GM06990 (cell line): ENCODE data around the gene PFDN6.
A peak's percentile ranks its signal among the peaks of the same experiment; 100 is the strongest.

Source experiments
- DNase-seq: peaks from one replicate; pipeline ENCODE4 v3.0.0-alpha.2; 2011; ENCODE audit not compliant: insufficient read length; ENCODE audit errors: extremely low read depth
- H3K27me3 ChIP-seq: replicated peaks from 2 replicates; pipeline ENCODE4 v1.6.0; 2011; ENCODE audit warnings: low read length; ENCODE audit not compliant: control insufficient read depth, insufficient read depth
- H3K36me3 ChIP-seq: 2 replicates; pipeline ENCODE4 v1.5.1; 2011; ENCODE audit warnings: low read length; ENCODE audit not compliant: control insufficient read depth, insufficient read depth
- H3K4me3 ChIP-seq: replicated peaks from 2 replicates; pipeline ENCODE4 v1.5.1; 2011; ENCODE audit warnings: low read depth, mild to moderate bottlenecking, control low read depth, low read length
- TF ChIP-seq, protein P1 (sequence below): IDR thresholded peaks from 2 replicates; pipeline ENCODE4 v1.5.1; 2011; ENCODE audit warnings: low read length, control low read depth, mild to moderate bottlenecking, inconsistent platforms; ENCODE audit not compliant: insufficient read depth, poor library complexity, severe bottlenecking

PFDN6 gene

DNA sequence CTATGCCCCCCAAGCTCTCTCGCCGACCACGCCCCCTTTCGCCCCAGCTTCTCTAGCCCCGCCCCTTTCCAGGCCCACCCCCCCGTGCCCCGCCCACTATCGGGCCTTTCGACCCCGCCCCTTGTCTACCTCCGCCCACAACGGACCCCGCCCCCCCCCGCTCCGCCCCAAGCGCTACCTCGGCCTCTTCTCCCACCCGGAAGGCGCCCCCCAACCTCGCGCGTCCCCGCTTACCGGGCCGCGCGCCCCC lies 27.9 kb downstream of the PFDN6 start:
- DNase-seq, result no peak
- TF ChIP-seq, protein P1, sequence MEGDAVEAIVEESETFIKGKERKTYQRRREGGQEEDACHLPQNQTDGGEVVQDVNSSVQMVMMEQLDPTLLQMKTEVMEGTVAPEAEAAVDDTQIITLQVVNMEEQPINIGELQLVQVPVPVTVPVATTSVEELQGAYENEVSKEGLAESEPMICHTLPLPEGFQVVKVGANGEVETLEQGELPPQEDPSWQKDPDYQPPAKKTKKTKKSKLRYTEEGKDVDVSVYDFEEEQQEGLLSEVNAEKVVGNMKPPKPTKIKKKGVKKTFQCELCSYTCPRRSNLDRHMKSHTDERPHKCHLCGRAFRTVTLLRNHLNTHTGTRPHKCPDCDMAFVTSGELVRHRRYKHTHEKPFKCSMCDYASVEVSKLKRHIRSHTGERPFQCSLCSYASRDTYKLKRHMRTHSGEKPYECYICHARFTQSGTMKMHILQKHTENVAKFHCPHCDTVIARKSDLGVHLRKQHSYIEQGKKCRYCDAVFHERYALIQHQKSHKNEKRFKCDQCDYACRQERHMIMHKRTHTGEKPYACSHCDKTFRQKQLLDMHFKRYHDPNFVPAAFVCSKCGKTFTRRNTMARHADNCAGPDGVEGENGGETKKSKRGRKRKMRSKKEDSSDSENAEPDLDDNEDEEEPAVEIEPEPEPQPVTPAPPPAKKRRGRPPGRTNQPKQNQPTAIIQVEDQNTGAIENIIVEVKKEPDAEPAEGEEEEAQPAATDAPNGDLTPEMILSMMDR, result no peak
- peak overlapping the region; percentile 73 for H3K4me3 ChIP-seq
- no peaks in the 10 kb centered on the region for H3K27me3 ChIP-seq
- H3K36me3 ChIP-seq, result peaks cover 25% of the 10 kb centered on the region

DNA sequence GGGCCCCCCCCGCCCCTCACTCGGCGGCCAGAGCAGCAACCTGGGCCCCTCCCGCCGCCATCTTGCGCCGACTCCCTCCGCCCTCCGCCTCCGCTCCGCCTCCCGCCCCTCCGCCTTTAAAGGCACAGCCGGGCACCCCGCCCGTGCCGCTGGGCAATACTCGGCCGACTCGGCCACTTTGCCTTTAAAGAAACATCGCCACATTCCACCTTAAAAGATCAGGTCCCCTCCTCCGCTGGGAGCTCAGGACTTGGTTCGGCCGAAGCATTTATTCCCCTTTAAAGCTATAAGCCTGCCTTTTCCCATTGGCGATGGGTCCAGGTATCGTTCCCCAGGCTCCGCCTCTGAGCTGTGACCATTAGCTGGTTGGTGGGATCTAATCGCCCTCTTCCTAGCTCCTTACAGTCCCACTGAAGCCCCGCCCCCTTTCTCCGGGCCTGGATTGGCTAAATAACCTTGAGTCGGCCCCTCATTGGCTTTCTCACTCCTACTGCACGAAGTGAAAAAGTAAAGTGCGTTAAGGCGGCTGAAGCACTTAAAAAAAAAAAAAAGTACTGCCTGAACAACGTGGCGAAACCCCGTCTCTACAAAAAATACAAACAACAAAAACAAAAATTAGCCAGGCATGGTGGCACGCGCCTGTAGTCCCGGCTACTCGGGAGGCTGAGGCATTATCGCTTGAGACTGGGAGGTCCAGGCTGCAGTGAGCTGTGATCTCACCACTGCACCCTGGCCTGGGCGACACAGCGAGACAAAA lies 28.4 kb downstream of the PFDN6 start, which contains the start of gene ZBTB22:
Gene ZBTB22 (minus strand): TSS at position 76 of the 757 bp plus-strand sequence. CDS start 828 bp downstream, outside the sequence.
- peak; percentile 93 for DNase-seq
- peak within 1 kb of the TSS; percentile 73 for H3K4me3 ChIP-seq
- peaks cover 25% of the 10 kb centered on the region for H3K36me3 ChIP-seq
- no peaks in the 10 kb centered on the region for H3K27me3 ChIP-seq
- TF ChIP-seq, protein P1, result no peak

DNA sequence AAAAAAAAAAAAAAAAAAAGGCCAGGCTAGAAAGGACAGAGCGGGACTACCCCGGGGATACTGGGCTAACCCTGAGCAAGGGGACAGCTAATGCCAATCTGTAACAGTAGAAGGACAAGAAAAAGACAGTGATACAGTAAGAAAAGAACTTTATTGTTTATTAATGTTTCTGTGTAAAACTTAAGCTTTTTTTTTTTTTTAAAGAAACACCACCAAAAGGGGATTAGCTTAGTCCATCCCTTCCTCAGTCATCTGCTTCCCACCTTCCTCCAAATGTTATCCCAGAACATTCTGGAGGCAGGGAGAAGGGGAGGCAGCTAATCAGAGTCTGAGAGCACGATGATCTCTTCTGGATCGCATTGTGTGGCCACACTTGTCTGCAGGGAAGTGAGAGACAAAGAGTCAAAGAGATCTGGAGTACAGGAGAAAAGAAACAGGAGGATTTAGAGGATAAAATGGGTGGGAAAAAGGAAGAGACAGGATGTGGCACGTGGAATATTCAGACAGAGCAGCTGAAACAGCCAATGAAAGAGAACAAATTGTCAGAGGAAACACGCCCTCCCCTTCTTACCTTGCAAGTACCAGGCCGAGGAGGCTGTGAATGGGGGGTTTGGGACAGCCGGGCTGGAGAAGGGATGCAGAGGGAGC lies 29.1 kb downstream of the PFDN6 start:
- DNase-seq, result no peak
- TF ChIP-seq, protein P1, result no peak
- H3K4me3 ChIP-seq, result peak overlapping the region; percentile 73
- no peaks in the 10 kb centered on the region for H3K27me3 ChIP-seq
- H3K36me3 ChIP-seq, result peaks cover 25% of the 10 kb centered on the region

DNA sequence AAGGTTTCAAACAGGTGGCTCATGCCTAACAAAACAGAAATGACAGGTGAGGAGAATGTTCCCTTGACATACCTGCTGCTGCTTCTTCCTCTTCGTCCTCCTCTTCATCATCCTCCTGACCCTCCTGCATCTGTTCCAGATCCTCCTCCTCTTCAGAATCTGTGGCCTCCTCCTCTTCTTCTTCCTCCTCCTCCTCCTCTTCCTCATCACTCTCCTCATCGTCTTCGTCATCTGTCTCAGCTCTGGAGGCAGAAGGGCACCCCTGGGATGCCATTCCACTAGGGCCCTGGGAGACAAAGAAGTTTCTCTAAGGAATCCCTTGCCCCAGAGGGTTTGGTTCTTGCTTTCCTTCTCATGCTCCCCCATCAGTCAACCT lies 30.5 kb downstream of the PFDN6 start:
- Histone ChIP-seq H3K27me3 (no peaks in the 10 kb centered on the region), H3K4me3 (no peak overlapping the region), H3K36me3 (peaks cover 25% of the 10 kb centered on the region)
- TF ChIP-seq, protein P1, result no peak
- DNase-seq, result no peak

DNA sequence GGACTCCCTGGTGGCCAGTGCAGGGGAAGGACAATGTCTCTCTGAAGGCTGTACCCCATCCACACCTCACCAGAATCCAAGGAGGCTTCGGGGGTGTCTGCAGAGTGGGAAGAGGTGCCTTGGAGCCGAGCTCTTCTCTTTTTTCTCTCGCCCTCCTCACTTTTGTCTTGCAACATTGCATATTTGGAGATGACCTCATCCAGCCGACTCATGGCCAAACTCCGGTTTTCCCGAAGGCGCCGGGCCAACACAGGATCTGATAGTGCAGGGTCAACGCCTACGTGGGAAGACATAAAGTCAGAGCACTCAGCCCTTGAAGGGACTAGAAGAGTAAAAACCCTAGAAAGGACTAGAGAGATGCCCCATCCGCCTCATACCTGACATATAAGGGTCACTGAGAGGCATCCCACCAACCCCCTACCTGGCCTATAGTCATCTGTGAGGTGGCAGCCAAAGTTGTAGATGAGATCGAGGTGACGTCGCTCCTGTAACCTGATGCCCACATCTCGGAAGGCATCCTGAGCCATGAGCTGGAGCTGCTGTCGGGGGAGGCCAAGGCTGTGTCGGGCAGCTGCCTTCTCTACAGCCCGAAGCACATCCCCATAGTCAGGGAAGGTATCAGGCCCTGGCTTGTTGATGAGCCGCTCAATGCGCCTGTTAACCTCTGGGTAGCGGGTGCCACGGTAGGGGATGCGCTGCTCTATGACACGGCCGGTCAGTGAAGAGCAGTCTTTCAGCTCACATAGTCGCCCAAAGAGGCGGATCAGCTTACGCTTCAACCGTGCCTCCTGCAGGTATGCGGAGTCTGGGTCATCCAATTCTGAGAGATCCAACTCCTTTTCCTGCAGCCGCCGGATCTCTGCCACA lies 31.1 kb downstream of the PFDN6 start:
- no peak overlapping the region for H3K4me3 ChIP-seq
- TF ChIP-seq, protein P1, result no peak
- no peak for DNase-seq

More for the DNA sequence above, 31.1 kb downstream of the PFDN6 start:
- peaks cover 25% of the 10 kb centered on the region for H3K36me3 ChIP-seq
- no peaks in the 10 kb centered on the region for H3K27me3 ChIP-seq
